ENCODE measurements around the gene KCNE2.

GRCh38 chr21:34354836-34355235 lies 9.0 kb upstream of the KCNE2 start:
- TF ChIP-seq CTCF (IDR thresholded peaks at IDR 0.05; ENCODE audit: low read length) (no peak), EZH2phosphoT487 (IDR thresholded peaks at IDR 0.05; ENCODE audit: low read length) (no peak)

All from MM.1S (cell line).